ENCODE measurements around the gene TIAM1. TPM values are rescaled to one million over a fixed set of nuclear protein-coding genes. Genes with fewer than 3 reads are reported as not detected.

The TIAM1 gene
- polyA plus RNA-seq, 1 experiment, result 0.11 TPM

- no peak for TF ChIP-seq CTCF (IDR thresholded peaks at IDR 0.05; ENCODE audit: insufficient read depth, low read depth, low read length)
- ChIA-PET POLR2A (no interaction called here), CTCF (interaction anchor here (1.2 kb wide), 1 partner anchor 14 kb away, joined by 3 read pairs; no protein-coding TSS in a partner anchor)
- Histone ChIP-seq H3K4me3 (ENCODE audit: low read depth, low read length) (no peak overlapping the region), H3K36me3 (ENCODE audit: control insufficient read depth, insufficient read depth, low read length) (no peaks in the 10 kb centered on the region), H3K27me3 (ENCODE audit: control insufficient read depth, insufficient read depth, low read length) (no peaks in the 10 kb centered on the region)
- DNase-seq (ENCODE audit: low read depth), result no peak
These were observed 92.4 kb downstream of the TIAM1 start for GRCh38 chr21:31251686-31252085.

- Histone ChIP-seq H3K4me3 (ENCODE audit: low read depth, low read length) (no peak overlapping the region), H3K27me3 (ENCODE audit: control insufficient read depth, insufficient read depth, low read length) (no peaks in the 10 kb centered on the region), H3K36me3 (ENCODE audit: control insufficient read depth, insufficient read depth, low read length) (no peaks in the 10 kb centered on the region)
- TF ChIP-seq CTCF (IDR thresholded peaks at IDR 0.05; ENCODE audit: insufficient read depth, low read depth, low read length), result no peak
- ChIA-PET POLR2A (no interaction called here), CTCF (no interaction called here)
- no peak for DNase-seq (ENCODE audit: low read depth)
These were observed 95.5 kb downstream of the TIAM1 start for GRCh38 chr21:31248598-31248997.

- Histone ChIP-seq H3K36me3 (ENCODE audit: control insufficient read depth, insufficient read depth, low read length) (no peaks in the 10 kb centered on the region), H3K4me3 (ENCODE audit: low read depth, low read length) (no peak overlapping the region), H3K27me3 (ENCODE audit: control insufficient read depth, insufficient read depth, low read length) (no peaks in the 10 kb centered on the region)
- POLR2A ChIA-PET, result no interaction called here
- CTCF ChIA-PET, result no interaction called here
- no peak for DNase-seq (ENCODE audit: low read depth)
- TF ChIP-seq CTCF (IDR thresholded peaks at IDR 0.05; ENCODE audit: insufficient read depth, low read depth, low read length), result no peak
These were observed 100.5 kb downstream of the TIAM1 start for GRCh38 chr21:31243611-31244010.

GRCh38 chr21:31236528-31236927, 107.5 kb downstream of the TIAM1 start:
- H3K27me3 ChIP-seq (ENCODE audit: control insufficient read depth, insufficient read depth, low read length), result no peaks in the 10 kb centered on the region
- H3K4me3 ChIP-seq (ENCODE audit: low read depth, low read length), result no peak overlapping the region
- ChIA-PET POLR2A (no interaction called here), CTCF (interaction anchor here (0.7 kb wide), 1 partner anchor 340 kb away, joined by 3 read pairs; no protein-coding TSS in a partner anchor)
- no peak for DNase-seq (ENCODE audit: low read depth)
- no peak for TF ChIP-seq CTCF (IDR thresholded peaks at IDR 0.05; ENCODE audit: insufficient read depth, low read depth, low read length)
- H3K36me3 ChIP-seq (ENCODE audit: control insufficient read depth, insufficient read depth, low read length), result no peaks in the 10 kb centered on the region

GRCh38 chr21:31235671-31236450, 108.2 kb downstream of the TIAM1 start:
- no peaks in the 10 kb centered on the region for H3K36me3 ChIP-seq (ENCODE audit: control insufficient read depth, insufficient read depth, low read length)
- H3K27me3 ChIP-seq (ENCODE audit: control insufficient read depth, insufficient read depth, low read length), result no peaks in the 10 kb centered on the region
- TF ChIP-seq CTCF (IDR thresholded peaks at IDR 0.05; ENCODE audit: insufficient read depth, low read depth, low read length), result no peak
- DNase-seq (ENCODE audit: low read depth), result no peak
- ChIA-PET CTCF (interaction anchor here (0.7 kb wide), 1 partner anchor 341 kb away, joined by 3 read pairs; no protein-coding TSS in a partner anchor), POLR2A (no interaction called here)
- H3K4me3 ChIP-seq (ENCODE audit: low read depth, low read length), result no peak overlapping the region
